DMS53 treated with DMSO at 0.1 percent for 48 hours (cell line): Measurements from ENCODE around the gene ZNF146.
"Not testable (repeated sequence)": the region's sequence is repeated elsewhere in the genome, so short reads cannot be mapped to it uniquely, and the experiment has no call there.

Experiments used
- DNase-seq: peaks from one replicate; lab custom pipeline; 2025; ENCODE audit not compliant: unreplicated experiment; lab: John Stamatoyannopoulos, UW

Gene ZNF146

GRCh38 chr19:36269295-36269694 is 54.4 kb downstream of the ZNF146 start:
- not testable (repeated sequence) for DNase-seq
